GM21528 (cell line): Measurements from ENCODE around the gene MED27.

Source experiments
- ATAC-seq: cut with Tn5 transposase; IDR thresholded peaks from one replicate; pipeline ENCODE4 v1.9.1; 2021; ENCODE audit warnings: mild to moderate bottlenecking, moderate library complexity; ENCODE audit not compliant: unreplicated experiment, low FRiP score

Gene MED27

GRCh38 chr9:131824953-131825495 is 254.6 kb downstream of the MED27 start:
- ATAC-seq, result no peak

GRCh38 chr9:131824155-131824594 is 255.5 kb downstream of the MED27 start:
- no peak for ATAC-seq

- ATAC-seq, result no peak
These were observed 255.9 kb downstream of the MED27 start for GRCh38 chr9:131823701-131824146.

GRCh38 chr9:131818089-131818488 is 261.6 kb downstream of the MED27 start:
- ATAC-seq, result no peak

- ATAC-seq, result no peak
These were observed 262.0 kb downstream of the MED27 start for GRCh38 chr9:131817627-131818026.

GRCh38 chr9:131817073-131817472 is 262.6 kb downstream of the MED27 start:
- no peak for ATAC-seq

- ATAC-seq, result no peak
These were observed 263.4 kb downstream of the MED27 start for GRCh38 chr9:131815970-131816873.

GRCh38 chr9:131814707-131815106 is 265.0 kb downstream of the MED27 start:
- no peak for ATAC-seq

GRCh38 chr9:131813116-131813515 is 266.6 kb downstream of the MED27 start:
- no peak for ATAC-seq

GRCh38 chr9:131812116-131812790 is 267.4 kb downstream of the MED27 start:
- ATAC-seq, result no peak

- no peak for ATAC-seq
These were observed 268.3 kb downstream of the MED27 start for GRCh38 chr9:131811405-131811804.

GRCh38 chr9:131810351-131811170 is 269.1 kb downstream of the MED27 start:
- ATAC-seq, result no peak
